ENCODE results near the gene DESI2. TPM values are rescaled to one million over a fixed set of nuclear protein-coding genes. Genes with fewer than 3 reads are reported as not detected.
"Not testable (repeated sequence)": the region's sequence is repeated elsewhere in the genome, so short reads cannot be mapped to it uniquely, and the experiment has no call there.

Gene DESI2
- total RNA-seq, 1 donor from 2014 or later = 25.8 TPM

- ATAC-seq (ENCODE audit: low read depth) (no peak), DNase-seq (no peak)
- Mint-ChIP-seq H3K4me3 (no peak overlapping the region), H3K36me3 (ENCODE audit: low read depth) (peaks cover 35% of the 10 kb centered on the region), H3K27ac (no peak overlapping the region), H3K9me3 (no peaks in the 10 kb centered on the region), H3K27me3 (no peaks in the 10 kb centered on the region), H3K4me1 (peaks cover 19% of the 10 kb centered on the region)
- TF ChIP-seq CTCF (IDR thresholded peaks at IDR 0.05) = no peak
- ChIA-PET CTCF (no interaction called here), POLR2A (interaction anchor here (0.8 kb wide), 1 partner anchor 22 kb away, joined by 3 read pairs; the partner anchor contains the start of gene DESI2)
- intact Hi-C loops (cut with micrococcal nuclease) = no loop called here
Observed at GRCh38 chr1:244675167-244675566, 22.2 kb downstream of the DESI2 start.

- ChIA-PET POLR2A (interaction anchor here (0.6 kb wide), 1 partner anchor 35 kb away, joined by 4 read pairs; no protein-coding TSS in a partner anchor), CTCF (no interaction called here)
- Mint-ChIP-seq H3K4me3 (no peak overlapping the region), H3K4me1 (peaks cover 16% of the 10 kb centered on the region), H3K27me3 (no peaks in the 10 kb centered on the region), H3K36me3 (ENCODE audit: low read depth) (peaks cover 40% of the 10 kb centered on the region), H3K27ac (no peak overlapping the region), H3K9me3 (no peaks in the 10 kb centered on the region)
- ATAC-seq (ENCODE audit: low read depth) = no peak
- no peak for TF ChIP-seq CTCF (IDR thresholded peaks at IDR 0.05)
- intact Hi-C loops (cut with micrococcal nuclease) = no loop called here
- DNase-seq = no peak
Observed at GRCh38 chr1:244678697-244679096, 25.8 kb downstream of the DESI2 start.

- ChIA-PET POLR2A (no interaction called here), CTCF (no interaction called here)
- Mint-ChIP-seq H3K36me3 (ENCODE audit: low read depth) (peaks cover 42% of the 10 kb centered on the region), H3K27ac (no peak overlapping the region), H3K9me3 (no peaks in the 10 kb centered on the region), H3K4me3 (no peak overlapping the region), H3K27me3 (no peaks in the 10 kb centered on the region), H3K4me1 (peaks cover 8% of the 10 kb centered on the region)
- DNase-seq = no peak
- no peak for ATAC-seq (ENCODE audit: low read depth)
- intact Hi-C loops (cut with micrococcal nuclease) = no loop called here
- TF ChIP-seq CTCF (IDR thresholded peaks at IDR 0.05) = no peak
Observed at GRCh38 chr1:244680667-244681066, 27.7 kb downstream of the DESI2 start.

GRCh38 chr1:244682087-244682486 is 29.2 kb downstream of the DESI2 start:
- H3K4me3 Mint-ChIP-seq; intact Hi-C loops (cut with micrococcal nuclease); H3K27me3 Mint-ChIP-seq; DNase-seq; H3K4me1 Mint-ChIP-seq; H3K9me3 Mint-ChIP-seq; POLR2A ChIA-PET; ATAC-seq (ENCODE audit: low read depth); H3K27ac Mint-ChIP-seq: not testable (repeated sequence)
- CTCF ChIA-PET = interaction anchor here (0.8 kb wide), 1 partner anchor 29 kb away, joined by 3 read pairs; the partner anchor contains the start of gene DESI2
- H3K36me3 Mint-ChIP-seq (ENCODE audit: low read depth) = peaks cover 50% of the 10 kb centered on the region

- H3K27ac Mint-ChIP-seq = no peak overlapping the region
- no peaks in the 10 kb centered on the region for H3K27me3 Mint-ChIP-seq
- no peak for TF ChIP-seq CTCF (IDR thresholded peaks at IDR 0.05)
- H3K36me3 Mint-ChIP-seq (ENCODE audit: low read depth) = peaks cover 88% of the 10 kb centered on the region
- ATAC-seq (ENCODE audit: low read depth) (no peak), DNase-seq (no peak)
- peaks cover 8% of the 10 kb centered on the region for H3K9me3 Mint-ChIP-seq
- no peak overlapping the region for H3K4me3 Mint-ChIP-seq
- intact Hi-C loops (cut with micrococcal nuclease) = no loop called here
- ChIA-PET CTCF (interaction anchor here (0.9 kb wide), 1 partner anchor 100 kb away, joined by 3 read pairs; no protein-coding TSS in a partner anchor), POLR2A (no interaction called here)
- H3K4me1 Mint-ChIP-seq = no peaks in the 10 kb centered on the region
Observed at GRCh38 chr1:244695937-244696336, 43.0 kb downstream of the DESI2 start.

- no peak for DNase-seq
- Mint-ChIP-seq H3K27me3 (no peaks in the 10 kb centered on the region), H3K4me3 (no peak overlapping the region), H3K27ac (no peak overlapping the region), H3K4me1 (no peaks in the 10 kb centered on the region), H3K36me3 (ENCODE audit: low read depth) (peaks cover 66% of the 10 kb centered on the region), H3K9me3 (peaks cover 13% of the 10 kb centered on the region)
- no peak for ATAC-seq (ENCODE audit: low read depth)
- no peak for TF ChIP-seq CTCF (IDR thresholded peaks at IDR 0.05)
- ChIA-PET POLR2A (no interaction called here), CTCF (no interaction called here)
- intact Hi-C loops (cut with micrococcal nuclease) = no loop called here
Observed at GRCh38 chr1:244699741-244700140, 46.8 kb downstream of the DESI2 start.
